Stimulated activated CD8-positive, alpha-beta memory T cell treated with anti-CD3 and anti-CD28 coated beads, Interleukin-15, amount 100 ng/mL, for 1 hour (primary cell): ENCODE data around the gene ATP8A2.
"Not testable (repeated sequence)": the region's sequence is repeated elsewhere in the genome, so short reads cannot be mapped to it uniquely, and the experiment has no call there.

ENCODE experiments used
- DNase-seq: peaks from one replicate; pipeline ENCODE4 v3.0.0-alpha.2; 2020; ENCODE audit warnings: low read depth

Gene ATP8A2

GRCh38 chr13:25806264-25806974, 434.6 kb downstream of the ATP8A2 start:
- DNase-seq = no peak

DNA sequence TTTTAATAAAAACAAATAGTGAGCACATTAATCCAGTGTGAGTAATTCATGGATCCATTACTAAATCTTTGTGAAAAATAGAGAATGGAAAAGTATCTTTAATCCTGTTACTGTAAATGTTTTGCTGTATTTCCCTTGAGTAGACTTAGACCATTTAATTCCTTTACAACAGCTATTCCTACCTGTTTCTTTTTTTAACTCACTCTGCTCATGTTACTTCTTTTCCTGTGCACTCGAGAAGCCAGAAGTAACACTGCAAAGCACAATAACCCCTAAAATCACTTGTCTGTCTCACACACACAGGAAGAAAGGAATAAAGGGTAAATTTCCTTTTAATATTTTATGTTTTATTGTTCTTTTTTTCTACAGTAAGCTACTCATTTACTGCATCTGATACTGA, 435.8 kb downstream of the ATP8A2 start:
- no peak for DNase-seq

DNA sequence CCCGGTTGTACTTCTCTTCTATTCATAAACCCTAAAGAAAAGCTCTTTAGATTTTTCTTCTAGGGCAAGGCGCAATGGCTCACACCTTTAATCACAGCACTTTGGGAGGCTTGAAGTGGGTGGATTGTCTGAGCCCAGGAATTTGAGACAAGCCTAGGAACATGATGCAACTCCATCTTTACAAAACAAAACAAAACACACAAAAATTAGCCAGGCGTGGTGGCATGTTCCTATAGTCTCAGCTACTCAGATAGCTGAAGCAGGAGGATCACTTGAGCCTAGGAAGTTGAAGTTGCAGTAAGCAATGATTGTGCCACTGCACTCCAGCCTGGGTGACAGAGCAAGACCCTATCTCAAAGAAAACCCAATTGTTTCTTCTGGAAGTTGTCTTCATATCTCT, 439.7 kb downstream of the ATP8A2 start:
- no peak for DNase-seq

GRCh38 chr13:25816239-25816638, 444.5 kb downstream of the ATP8A2 start:
- DNase-seq = no peak

- no peak for DNase-seq
Observed at GRCh38 chr13:25819856-25820530, 448.2 kb downstream of the ATP8A2 start.

DNA sequence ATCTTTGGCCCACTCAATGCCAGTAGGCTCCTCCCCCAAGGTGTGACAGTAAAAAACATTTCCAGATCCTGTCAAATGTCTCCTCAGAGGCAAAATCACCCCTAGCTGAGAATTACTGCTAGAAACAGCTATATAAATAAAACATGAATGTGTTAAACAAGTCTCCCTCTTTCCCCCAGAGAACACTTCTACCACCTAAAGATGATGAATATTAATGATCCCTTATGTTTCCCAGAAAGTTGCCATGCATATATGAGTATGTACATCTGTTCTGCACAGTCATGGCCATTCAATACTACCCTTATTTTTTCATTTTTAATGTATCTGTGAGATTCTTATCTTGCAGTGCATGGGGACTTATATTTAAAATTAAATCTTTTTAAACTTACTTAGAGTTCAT, 450.0 kb downstream of the ATP8A2 start:
- no peak for DNase-seq

DNA sequence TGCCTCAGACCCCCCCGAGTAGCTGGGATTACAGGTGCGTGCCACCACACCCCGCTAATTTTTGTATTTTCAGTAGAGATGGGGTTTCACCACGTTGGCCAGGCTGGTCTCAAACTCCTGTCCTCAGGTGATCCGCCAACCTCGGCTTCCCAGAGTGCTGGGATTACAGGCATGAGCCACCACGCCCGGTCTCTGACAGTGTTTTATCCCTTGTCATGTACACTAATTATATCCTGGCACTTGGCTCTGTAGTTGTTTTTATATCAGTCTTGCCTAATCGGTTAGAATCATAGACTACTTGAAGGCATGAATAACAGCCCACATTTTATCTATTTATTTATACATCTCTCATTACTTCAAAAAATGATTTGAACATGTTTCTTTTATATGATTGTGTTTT, 455.4 kb downstream of the ATP8A2 start:
- DNase-seq = not testable (repeated sequence)

DNA sequence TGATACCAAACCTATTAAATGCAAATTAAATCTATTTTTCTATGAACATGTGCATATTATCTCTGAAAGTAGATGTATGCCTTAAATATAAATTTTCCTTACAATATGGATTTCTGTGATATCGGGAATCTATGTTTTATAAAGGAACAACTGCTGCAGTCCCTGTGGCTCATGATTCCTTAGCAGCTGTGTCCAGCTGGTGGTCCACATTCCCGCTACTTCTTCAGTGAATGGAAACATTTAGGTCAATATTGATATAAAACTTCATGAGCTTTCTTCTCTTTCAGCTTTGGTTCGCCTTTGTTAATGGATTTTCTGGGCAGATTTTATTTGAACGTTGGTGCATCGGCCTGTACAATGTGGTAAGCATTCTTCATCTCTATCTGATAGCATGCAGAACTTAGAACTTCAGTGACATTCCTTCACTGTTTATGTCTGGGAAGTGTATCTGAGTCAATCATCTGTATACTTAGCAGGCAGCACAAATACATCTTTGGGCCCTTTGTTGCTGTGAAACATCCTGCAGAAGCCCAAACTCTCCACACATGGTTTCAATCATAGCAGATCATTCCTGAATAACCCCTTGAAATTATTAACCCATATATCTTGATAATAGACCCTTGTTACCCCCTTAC, 456.2 kb downstream of the ATP8A2 start:
- DNase-seq = no peak

- no peak for DNase-seq
Observed at GRCh38 chr13:25833761-25834160, 462.0 kb downstream of the ATP8A2 start.

DNA sequence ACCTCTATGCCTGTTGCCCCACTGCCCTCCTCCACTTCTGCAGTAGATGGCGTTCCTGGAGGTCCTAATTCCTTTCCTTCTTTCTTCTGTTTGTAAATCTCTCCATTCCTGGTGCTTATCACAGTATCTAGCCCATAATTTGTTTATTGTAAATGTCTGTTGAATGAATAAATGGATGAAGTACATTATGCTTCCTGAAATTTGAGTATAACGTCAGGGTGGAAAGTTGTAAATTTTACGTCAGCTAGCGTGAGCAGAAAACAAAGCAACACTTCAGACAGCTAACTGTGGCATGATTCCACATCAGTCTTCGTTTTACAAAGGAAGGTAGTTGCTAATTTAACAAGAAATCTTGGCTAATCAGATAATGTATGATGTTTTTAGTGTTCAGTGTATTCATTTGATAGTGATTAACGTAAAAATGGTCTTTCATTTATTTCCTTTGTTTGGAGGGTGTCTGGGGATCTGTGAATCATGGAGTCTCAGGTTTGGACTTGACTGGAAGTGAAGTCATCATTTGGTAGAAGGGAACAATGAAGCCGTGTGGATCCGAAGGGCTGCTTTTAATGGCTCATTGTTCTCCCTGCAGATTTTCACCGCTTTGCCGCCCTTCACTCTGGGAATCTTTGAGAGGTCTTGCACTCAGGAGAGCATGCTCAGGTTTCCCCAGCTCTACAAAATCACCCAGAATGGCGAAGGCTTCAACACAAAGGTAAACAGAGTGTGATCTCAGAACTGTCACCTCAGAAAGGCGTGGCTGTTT, 465.0 kb downstream of the ATP8A2 start:
- DNase-seq = no peak

- no peak for DNase-seq
Observed at GRCh38 chr13:25839371-25839770, 467.6 kb downstream of the ATP8A2 start.

DNA sequence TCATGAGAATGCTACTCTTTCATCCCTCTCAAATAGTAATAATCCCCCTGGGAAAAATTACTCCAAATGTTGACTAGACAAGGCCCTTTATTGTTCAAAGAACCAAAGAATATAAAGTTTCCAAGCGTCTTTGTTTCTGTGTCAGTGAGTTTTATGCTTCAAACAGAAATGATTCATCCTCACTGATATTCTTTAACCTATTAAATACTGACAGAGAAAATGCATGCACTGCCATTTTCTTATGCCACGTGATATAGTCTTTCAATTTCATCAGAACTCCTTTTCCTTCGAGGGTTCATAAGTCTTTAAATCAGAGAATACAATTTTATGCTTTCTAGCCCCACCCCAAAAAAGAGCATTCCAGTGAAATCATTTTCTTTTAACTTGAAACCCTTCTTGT, 468.5 kb downstream of the ATP8A2 start:
- DNase-seq = no peak

- no peak for DNase-seq
Observed at GRCh38 chr13:25840931-25841330, 469.2 kb downstream of the ATP8A2 start.

- DNase-seq = no peak
Observed at GRCh38 chr13:25843692-25844091, 471.9 kb downstream of the ATP8A2 start.

- no peak for DNase-seq
Observed at GRCh38 chr13:25844559-25845434, 473.0 kb downstream of the ATP8A2 start.

DNA sequence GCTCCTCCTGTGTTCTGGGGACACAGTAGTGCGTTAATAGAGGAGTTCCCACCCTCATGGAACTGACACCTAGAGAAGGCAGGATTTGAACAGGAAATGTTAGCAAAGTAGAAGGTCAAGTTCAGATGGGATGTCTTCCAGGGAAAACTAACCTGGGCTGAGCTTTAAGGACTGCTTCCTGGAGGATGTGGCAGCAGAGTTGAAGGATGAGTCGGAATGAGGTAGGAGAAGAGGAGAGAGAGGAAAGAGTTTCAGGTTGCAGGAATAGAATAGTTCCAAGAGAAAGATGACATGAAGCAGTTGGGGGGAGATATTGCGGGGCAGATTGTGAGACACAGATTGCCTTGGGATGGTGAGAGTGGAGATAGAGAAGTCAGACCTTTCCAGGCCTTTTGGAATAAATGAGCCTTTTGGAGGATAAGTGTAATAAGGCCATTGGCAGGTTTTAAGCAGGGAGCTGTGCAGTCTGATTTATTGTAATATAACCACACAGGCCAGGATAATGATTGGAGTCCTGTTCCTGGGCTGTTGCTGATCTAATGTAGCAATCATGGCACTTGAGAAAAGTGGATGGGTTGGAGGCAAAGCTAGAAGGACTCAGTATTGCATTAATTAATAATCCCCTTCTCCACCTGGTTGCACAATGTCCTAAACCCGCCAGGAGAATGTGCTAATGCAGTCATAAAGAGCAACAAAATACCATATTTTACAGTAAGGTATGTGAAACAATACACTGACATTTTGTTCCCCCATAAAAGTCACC, 474.6 kb downstream of the ATP8A2 start:
- DNase-seq = no peak

DNA sequence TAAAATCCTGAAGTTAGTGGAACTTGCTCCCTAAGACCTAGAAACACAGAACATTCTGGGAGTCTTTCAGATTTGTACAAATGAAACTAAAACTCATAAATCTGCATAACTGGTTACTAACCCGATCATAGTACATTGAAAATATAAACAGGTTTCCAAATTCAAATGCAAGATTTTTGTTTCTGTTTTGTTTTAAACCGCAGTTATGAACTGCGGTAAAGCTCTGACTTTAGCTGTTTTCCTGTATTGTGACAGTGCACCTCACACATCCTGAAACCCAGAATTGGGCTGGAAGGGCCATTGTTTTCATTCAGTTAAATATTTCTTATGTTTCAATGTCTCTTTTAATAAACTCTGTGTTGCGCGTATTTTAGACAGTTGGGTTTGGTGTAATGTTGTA, 475.4 kb downstream of the ATP8A2 start:
- no peak for DNase-seq

DNA sequence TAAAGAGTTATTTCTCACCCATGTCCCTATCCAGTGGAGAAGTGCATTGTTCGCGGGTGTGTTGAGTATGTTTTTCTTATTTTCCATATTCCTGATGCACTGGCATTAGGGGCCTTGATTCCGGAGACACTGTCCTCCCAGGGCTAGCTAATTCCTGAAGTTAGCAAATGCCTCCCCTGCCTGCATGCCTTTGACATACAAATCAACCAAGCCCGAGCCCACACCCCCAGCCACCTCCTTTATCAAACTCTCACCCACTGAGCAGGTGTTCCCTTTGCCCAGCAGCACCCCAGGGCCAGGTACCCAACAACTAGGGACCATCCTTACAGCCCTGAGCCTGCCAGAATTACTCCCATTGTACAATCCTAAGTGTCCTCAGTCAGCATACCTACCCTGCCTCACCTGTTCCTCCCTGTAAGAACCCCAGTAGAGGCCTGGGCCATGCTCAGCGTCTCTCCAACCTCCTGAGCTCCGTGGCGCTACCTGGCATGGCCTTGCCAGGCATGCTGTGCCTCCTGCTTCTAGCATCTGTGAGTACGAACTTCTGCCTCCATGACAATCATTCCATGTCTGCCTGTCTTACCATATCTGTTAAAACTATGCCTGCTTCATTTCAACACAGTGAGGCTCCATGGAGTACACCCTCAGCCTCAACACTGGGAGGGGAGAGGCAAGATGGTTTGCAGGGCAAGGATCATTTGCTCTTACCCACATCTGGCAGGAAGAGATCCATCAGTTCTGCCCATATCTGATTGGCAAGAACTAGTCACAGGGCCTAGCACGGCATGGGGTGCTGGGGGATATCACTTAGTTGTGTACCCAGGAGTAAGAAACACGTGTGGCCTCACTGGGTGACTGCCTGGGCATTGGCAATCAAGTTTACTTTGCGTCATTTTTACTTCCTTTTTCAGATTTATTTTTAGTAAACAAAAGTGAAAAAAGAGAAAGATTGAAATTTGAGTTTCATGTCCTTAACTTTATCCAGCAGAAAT, 476.2 kb downstream of the ATP8A2 start:
- no peak for DNase-seq
